GM19328 (cell line): ENCODE results near the gene RBM24.
"Not testable (repeated sequence)": the region's sequence is repeated elsewhere in the genome, so short reads cannot be mapped to it uniquely, and the experiment has no call there.

Experiments used
- ATAC-seq: cut with Tn5 transposase; IDR thresholded peaks from one replicate; pipeline ENCODE4 v1.9.1; 2021; ENCODE audit warnings: mild to moderate bottlenecking, moderate library complexity; ENCODE audit not compliant: unreplicated experiment

RBM24 gene

GRCh38 chr6:17289630-17290061 is 8.5 kb downstream of the RBM24 start:
- ATAC-seq = no peak

DNA sequence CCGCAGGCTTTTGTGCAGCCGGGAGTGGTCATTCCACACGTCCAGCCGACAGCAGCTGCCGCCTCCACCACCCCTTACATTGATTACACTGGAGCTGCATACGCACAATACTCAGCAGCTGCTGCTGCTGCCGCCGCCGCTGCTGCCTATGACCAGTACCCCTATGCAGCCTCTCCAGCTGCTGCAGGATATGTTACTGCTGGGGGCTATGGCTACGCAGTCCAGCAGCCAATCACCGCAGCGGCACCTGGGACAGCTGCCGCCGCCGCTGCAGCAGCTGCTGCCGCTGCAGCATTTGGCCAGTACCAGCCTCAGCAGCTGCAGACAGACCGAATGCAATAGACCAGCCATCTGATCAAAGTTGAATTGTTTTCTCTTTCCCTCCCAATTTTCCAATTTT is 10.6 kb downstream of the RBM24 start:
- ATAC-seq = no peak

- ATAC-seq = no peak
These were observed 11.5 kb downstream of the RBM24 start for GRCh38 chr6:17292600-17293133.

DNA sequence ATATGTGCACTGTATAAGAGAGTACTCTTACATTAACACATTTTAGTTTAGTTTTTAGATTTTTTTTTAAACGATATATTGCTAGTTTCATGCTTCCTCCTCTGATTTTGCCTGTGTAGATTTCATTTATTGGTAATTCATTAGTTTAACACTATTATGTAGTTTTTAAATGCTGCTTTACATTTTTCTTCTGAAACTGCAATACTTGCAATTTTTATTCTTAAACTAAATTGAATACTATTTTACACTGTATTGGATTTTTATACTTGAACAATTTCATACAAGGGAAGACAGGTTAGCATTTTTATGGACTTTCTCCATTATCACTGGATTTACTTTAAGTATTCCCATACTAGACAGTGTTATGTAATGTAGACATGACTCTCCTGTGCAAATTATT is 12.2 kb downstream of the RBM24 start:
- ATAC-seq = no peak

DNA sequence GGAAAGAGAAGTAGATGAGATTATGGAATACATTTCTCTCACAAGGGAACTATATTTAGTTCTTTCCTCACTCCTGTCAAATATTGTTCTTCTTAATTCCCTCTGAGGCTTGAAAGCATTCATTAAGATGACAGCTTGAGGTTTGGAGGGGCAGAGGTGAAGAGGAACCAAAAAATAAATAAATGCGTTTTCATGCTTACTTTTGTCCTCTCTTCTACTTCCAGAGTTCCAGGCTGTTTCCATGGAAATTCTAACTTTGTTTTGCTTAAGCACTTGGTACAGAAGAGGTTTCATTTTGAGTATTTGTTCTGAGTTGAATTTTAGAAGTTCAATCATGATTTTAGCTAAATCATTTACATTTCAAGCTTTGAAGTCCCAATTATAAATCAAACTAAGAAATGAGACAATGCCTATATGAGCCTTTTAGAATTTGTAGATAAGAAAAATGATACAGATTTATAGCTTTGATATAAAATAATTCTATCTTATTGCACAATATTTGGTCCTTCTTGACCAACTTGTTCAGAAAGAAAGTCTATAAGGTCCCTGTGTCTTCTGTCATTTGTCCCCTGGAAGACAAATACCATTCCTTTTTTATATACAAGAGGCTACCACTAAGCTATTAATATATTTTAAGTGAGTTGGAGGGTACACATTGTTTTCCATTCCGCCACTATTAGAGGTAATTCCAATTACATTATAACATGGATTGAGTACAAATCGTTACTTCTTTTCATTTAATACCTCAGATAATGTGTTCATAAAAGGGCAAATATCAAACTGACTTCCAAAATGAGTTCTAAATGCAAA is 16.3 kb downstream of the RBM24 start:
- ATAC-seq = no peak

GRCh38 chr6:17298257-17298656 is 17.1 kb downstream of the RBM24 start:
- ATAC-seq = no peak

- no peak for ATAC-seq
These were observed 18.1 kb downstream of the RBM24 start for GRCh38 chr6:17299222-17299621.

DNA sequence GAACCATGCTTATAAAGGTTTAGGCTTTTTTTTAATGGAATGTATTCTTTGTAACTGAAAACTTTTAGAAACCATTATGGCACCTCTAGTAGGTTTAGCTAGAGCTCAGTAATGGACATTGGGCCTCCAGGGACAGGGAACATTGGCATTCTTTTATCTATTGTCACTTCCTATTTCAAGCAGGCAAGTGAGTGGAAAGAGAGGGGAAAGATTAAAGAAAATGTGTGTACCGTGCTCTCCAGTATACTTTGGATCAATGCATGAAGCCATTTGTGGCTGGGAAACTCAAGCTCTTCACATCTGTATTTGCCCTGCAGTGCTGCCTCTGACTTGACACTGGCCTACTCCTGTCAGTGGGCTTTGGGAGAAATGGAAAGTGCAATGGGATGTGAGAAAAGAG is 18.6 kb downstream of the RBM24 start:
- no peak for ATAC-seq

DNA sequence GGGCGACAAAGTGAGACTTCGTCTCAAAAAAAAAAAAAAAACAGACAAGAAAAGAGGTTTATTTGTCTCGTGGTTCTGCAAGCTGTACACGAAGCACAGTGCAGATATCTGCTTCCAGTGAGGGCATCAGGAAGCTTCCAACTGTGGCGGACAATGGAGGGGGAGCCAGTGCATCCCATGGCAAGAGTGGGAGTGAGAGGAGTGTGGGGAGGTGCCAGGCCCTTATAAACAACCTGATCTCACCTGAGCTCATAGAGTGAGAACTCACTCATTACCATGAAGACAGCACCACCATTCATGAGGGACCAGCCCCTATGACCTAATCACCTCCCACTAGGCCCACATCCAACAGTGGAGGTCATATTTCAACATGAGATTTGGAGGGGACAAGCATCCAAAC is 19.5 kb downstream of the RBM24 start:
- ATAC-seq = no peak

DNA sequence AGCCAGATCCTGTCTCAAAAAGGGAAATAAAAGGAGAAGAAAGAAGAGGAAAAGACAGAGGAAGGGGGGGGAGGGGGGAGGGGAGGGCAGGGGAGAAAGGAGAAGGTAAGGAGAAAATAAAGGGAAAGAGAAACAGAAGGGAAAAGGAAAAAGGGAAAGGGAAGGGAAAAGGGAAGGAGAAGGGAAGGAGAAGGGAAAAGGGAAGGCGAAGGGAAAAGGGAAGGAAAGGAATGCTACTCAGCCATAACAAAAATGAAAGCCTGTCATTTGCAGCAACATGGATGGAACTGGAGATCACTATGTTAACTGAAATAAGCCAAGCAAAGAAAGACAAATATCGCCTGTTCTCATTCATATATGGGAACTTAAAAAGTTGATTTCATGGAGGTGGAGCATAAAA is 22.3 kb downstream of the RBM24 start:
- ATAC-seq = no peak

DNA sequence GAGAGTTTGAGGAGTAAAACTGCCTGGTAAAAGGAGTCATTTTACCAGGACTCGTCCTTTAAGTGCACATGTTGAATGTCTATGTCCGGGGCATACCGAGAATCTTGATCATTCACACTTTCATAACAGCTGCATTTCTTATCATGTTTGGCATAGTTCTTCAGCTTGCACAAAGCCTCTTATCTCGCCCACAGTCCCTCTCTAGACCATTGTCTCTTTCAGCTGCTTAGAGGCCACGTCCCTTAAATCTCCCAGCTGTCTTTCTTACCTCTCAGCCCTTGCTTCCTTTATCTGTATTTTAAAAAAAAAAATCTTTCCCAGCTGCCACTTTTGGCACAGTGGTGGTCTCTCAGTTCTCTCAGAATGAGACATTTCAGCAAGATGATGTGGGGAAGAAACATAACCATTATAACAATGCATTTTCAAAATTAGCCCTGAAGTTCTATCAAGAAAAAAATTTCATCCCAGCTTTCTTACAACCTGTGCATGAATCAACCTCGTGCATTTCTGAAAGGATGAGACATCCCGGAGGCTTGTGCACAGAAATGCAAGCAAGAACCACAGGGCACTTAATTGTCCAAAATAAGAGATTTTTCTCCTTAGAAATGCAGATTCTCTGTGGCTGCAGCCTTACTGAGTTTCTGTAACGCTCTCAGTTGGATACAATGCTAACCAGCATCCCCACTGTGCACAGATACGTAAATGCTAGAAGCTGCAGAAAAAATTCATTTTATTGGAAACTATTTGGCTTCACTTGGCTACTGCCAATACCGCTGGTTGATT is 24.2 kb downstream of the RBM24 start:
- no peak for ATAC-seq

GRCh38 chr6:17311595-17312311 is 30.6 kb downstream of the RBM24 start:
- no peak for ATAC-seq

- not testable (repeated sequence) for ATAC-seq
These were observed 32.1 kb downstream of the RBM24 start for GRCh38 chr6:17313238-17313637.

GRCh38 chr6:17313971-17314370 is 32.8 kb downstream of the RBM24 start:
- no peak for ATAC-seq

GRCh38 chr6:17315262-17315661 is 34.1 kb downstream of the RBM24 start:
- ATAC-seq = no peak

DNA sequence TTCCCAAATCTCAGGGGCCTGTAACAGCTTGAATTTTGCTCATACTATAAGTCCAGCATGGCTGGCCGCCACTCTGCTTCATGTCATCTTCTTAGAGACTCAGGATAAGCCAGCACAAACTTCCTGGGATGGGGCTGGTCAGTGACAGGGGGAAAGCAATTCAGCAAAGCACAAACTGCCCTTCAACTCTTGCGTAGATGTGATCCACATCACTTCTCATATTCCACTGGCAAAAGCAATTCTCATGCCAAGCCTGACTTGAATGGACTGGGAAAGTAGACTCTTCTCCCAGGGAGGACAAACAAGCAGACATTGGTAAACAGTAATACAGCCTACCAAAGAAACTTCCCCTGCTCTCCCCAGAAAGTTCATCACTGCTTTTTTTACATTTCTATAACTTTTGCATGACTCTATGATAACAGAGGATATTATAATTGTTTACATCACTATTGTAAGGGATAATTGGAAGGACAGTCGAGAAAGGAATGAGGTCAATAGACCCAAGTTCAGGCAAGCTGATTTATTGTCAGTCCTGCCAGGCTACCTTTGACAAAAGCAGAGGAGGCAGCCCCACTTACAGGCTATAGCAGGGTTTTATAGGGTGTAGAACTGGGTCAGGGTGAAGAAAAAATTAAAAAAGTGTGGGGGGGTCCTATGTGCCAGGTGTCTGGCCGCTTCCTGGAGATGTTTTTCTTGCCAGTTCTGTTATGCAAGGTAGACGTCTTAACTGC is 37.4 kb downstream of the RBM24 start:
- no peak for ATAC-seq

- not testable (repeated sequence) for ATAC-seq
These were observed 39.1 kb downstream of the RBM24 start for GRCh38 chr6:17320266-17320665.

DNA sequence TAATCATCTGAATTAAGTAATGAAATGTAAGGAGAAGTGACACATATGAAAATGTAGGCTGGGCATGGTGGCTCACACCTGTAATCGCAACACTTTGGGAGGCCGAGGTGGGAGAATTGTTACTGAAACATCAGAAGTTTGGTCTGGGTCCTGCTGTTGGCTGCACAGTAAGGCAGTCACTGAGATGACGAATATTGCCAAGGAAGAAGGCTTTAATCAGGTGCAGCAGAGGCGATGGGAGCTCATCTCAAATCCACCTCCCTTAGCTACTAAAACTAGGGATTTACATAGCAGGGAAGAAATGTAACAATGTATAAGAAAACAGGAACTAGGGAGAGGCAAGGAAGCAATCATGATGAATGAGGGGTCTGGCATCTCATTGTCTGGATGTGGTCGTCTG is 50.1 kb downstream of the RBM24 start:
- no peak for ATAC-seq

GRCh38 chr6:17334265-17334664 is 53.1 kb downstream of the RBM24 start:
- no peak for ATAC-seq

- ATAC-seq = no peak
These were observed 55.3 kb downstream of the RBM24 start for GRCh38 chr6:17336425-17336824.

GRCh38 chr6:17339308-17339670 is 58.1 kb downstream of the RBM24 start:
- ATAC-seq = no peak
